ENCODE data around the gene PCSK9.
"Not testable (repeated sequence)": the region's sequence is repeated elsewhere in the genome, so short reads cannot be mapped to it uniquely, and the experiment has no call there.

GRCh38 chr1:55031098-55031497 is 8.2 kb upstream of the PCSK9 start:
- not testable (repeated sequence) for TF ChIP-seq POLR2A, EP300, CTCF (IDR thresholded peaks at IDR 0.05)
